ENCODE measurements around the gene ADCY10.

The ADCY10 gene

DNA sequence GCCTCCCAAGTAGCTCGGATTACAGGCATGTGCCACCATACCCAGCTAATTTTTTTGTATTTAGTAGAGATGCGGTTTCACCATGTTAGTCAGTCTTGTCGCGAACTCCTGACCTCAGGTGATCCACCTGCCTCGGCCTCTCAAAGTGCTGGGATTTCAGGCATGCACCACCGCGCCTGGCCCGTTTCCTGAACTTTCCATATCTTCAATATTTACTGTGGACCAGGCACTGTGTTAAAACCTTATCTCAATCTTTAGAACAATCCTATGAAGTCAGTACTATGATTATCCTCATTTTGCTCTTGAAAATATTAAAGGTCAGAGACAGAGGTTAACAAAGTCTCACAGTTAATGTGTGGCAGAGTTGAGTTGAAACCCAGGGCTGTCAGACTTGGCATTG is 1.6 kb upstream of the ADCY10 start:
- Histone ChIP-seq H3K9me2 (ENCODE audit: low read depth, low read length) (no peaks in the 10 kb centered on the region), H3K9me3 (ENCODE audit: low read length) (0 out of 2 replicates have a peak, but pooled peaks cover under 1% of the 10 kb centered on the region), H3F3A (ENCODE audit: insufficient read depth, low read length) (no peaks in the 10 kb centered on the region), H3K9ac (ENCODE audit: low read length) (no peak overlapping the region), H3K4me3 (ENCODE audit: low read depth, low read length, poor library complexity, severe bottlenecking) (no peak overlapping the region), H3K36me3 (ENCODE audit: insufficient read depth, low read length) (peaks cover 24% of the 10 kb centered on the region; the same call in 1 of the 2 replicates), H3K79me2 (ENCODE audit: insufficient read depth, low read length) (no peaks in the 10 kb centered on the region), H2AFZ (ENCODE audit: low read length) (no peak overlapping the region), H4K20me1 (ENCODE audit: insufficient read depth, low read length) (no peaks in the 10 kb centered on the region), H3K4me2 (ENCODE audit: low read length) (no peak overlapping the region), H3K27ac (ENCODE audit: low read depth, low read length, poor library complexity, severe bottlenecking) (no peak overlapping the region), H3K4me1 (ENCODE audit: insufficient read depth, low read length, severe bottlenecking) (no peaks in the 10 kb centered on the region), H3K27me3 (ENCODE audit: insufficient read depth, low read length) (no peaks in the 10 kb centered on the region)
- TF ChIP-seq EZH2 (IDR thresholded peaks at IDR 0.05; ENCODE audit: borderline replicate concordance, low read length) = no peak
- TF ChIP-seq, protein P1, sequence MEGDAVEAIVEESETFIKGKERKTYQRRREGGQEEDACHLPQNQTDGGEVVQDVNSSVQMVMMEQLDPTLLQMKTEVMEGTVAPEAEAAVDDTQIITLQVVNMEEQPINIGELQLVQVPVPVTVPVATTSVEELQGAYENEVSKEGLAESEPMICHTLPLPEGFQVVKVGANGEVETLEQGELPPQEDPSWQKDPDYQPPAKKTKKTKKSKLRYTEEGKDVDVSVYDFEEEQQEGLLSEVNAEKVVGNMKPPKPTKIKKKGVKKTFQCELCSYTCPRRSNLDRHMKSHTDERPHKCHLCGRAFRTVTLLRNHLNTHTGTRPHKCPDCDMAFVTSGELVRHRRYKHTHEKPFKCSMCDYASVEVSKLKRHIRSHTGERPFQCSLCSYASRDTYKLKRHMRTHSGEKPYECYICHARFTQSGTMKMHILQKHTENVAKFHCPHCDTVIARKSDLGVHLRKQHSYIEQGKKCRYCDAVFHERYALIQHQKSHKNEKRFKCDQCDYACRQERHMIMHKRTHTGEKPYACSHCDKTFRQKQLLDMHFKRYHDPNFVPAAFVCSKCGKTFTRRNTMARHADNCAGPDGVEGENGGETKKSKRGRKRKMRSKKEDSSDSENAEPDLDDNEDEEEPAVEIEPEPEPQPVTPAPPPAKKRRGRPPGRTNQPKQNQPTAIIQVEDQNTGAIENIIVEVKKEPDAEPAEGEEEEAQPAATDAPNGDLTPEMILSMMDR (IDR thresholded peaks at IDR 0.05; ENCODE audit: low read length) = no peak

DNA sequence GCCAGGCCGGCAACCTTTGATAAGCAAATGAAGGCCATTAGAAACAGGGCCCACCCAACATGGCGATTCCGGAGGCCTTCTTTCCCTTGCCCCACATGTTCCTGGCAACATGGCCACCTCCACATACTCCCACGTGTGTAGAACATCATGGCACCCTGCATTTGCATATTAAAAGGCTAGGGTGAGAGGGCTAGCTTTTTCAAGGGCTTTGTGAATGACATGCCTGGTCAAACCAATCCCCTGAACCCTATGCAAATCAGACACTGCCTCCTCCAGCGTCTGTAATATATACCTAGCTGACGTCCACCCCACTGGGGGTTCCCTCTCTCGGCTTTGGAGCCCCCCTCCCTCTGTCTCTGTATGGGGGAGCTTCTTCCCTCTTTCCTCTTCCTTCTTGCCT is 1.6 kb downstream of the ADCY10 start:
- Histone ChIP-seq H3K79me2 (ENCODE audit: insufficient read depth, low read length) (no peaks in the 10 kb centered on the region), H3K4me2 (ENCODE audit: low read length) (no peak overlapping the region), H3K36me3 (ENCODE audit: insufficient read depth, low read length) (peaks cover 10% of the 10 kb centered on the region; the same call in 1 of the 2 replicates), H3K4me1 (ENCODE audit: insufficient read depth, low read length, severe bottlenecking) (no peaks in the 10 kb centered on the region), H3K27ac (ENCODE audit: low read depth, low read length, poor library complexity, severe bottlenecking) (no peak overlapping the region), H3F3A (ENCODE audit: insufficient read depth, low read length) (no peaks in the 10 kb centered on the region), H3K9me3 (ENCODE audit: low read length) (peaks cover 9% of the 10 kb centered on the region; the same call in 1 of the 2 replicates), H3K4me3 (ENCODE audit: low read depth, low read length, poor library complexity, severe bottlenecking) (no peak overlapping the region), H4K20me1 (ENCODE audit: insufficient read depth, low read length) (no peaks in the 10 kb centered on the region), H3K9me2 (ENCODE audit: low read depth, low read length) (no peaks in the 10 kb centered on the region), H3K9ac (ENCODE audit: low read length) (no peak overlapping the region), H3K27me3 (ENCODE audit: insufficient read depth, low read length) (no peaks in the 10 kb centered on the region), H2AFZ (ENCODE audit: low read length) (no peak overlapping the region)
- TF ChIP-seq, protein P1 (IDR thresholded peaks at IDR 0.05; ENCODE audit: low read length) = no peak
- TF ChIP-seq EZH2 (IDR thresholded peaks at IDR 0.05; ENCODE audit: borderline replicate concordance, low read length) = no peak

DNA sequence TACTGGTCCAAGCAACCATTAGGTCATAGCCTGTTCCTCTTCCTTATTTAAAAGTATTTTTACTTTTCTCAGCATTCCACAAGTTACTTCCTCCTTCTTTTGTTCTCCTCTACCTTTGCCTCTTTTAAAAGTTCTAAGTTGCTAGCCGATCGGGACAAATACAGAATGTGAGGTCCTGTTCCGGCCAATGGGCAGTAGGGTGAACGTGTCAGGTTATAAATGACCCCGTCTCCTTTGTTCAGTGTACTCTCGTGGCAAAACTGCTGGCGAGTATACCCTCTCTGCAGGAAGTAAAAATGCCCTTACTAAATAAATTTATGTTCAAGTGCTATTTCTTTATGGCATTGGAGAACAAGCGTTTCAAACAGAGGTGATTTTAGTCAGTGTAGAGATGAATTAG is 2.5 kb downstream of the ADCY10 start:
- Histone ChIP-seq H3K9me2 (ENCODE audit: low read depth, low read length) (no peaks in the 10 kb centered on the region), H3K4me1 (ENCODE audit: insufficient read depth, low read length, severe bottlenecking) (no peaks in the 10 kb centered on the region), H3K79me2 (ENCODE audit: insufficient read depth, low read length) (no peaks in the 10 kb centered on the region), H4K20me1 (ENCODE audit: insufficient read depth, low read length) (no peaks in the 10 kb centered on the region), H3F3A (ENCODE audit: insufficient read depth, low read length) (no peaks in the 10 kb centered on the region), H3K27me3 (ENCODE audit: insufficient read depth, low read length) (no peaks in the 10 kb centered on the region), H3K4me3 (ENCODE audit: low read depth, low read length, poor library complexity, severe bottlenecking) (no peak overlapping the region), H2AFZ (ENCODE audit: low read length) (no peak overlapping the region), H3K27ac (ENCODE audit: low read depth, low read length, poor library complexity, severe bottlenecking) (no peak overlapping the region), H3K4me2 (ENCODE audit: low read length) (no peak overlapping the region), H3K9me3 (ENCODE audit: low read length) (peaks cover 9% of the 10 kb centered on the region; the same call in 1 of the 2 replicates), H3K36me3 (ENCODE audit: insufficient read depth, low read length) (peaks cover 2% of the 10 kb centered on the region; the same call in 1 of the 2 replicates), H3K9ac (ENCODE audit: low read length) (no peak overlapping the region)
- no peak for TF ChIP-seq EZH2 (IDR thresholded peaks at IDR 0.05; ENCODE audit: borderline replicate concordance, low read length)
- TF ChIP-seq, protein P1 (IDR thresholded peaks at IDR 0.05; ENCODE audit: low read length) = no peak

Data from OCI-LY1 (cell line).